ENCODE results near the gene PRDX1.

Gene PRDX1

GRCh38 chr1:45521413-45522323, at the start of gene PRDX1:
PRDX1 (minus strand) TSS chr1:45521884; CDS start chr1:45519043, 2,841 bp downstream.
- DNase-seq (ENCODE audit: low read depth) = peak; percentile 96

GRCh38 chr1:45570631-45571030, 48.9 kb upstream of the PRDX1 start:
- DNase-seq (ENCODE audit: low read depth) = no peak

GRCh38 chr1:45569962-45570581, 48.4 kb upstream of the PRDX1 start:
- peak; percentile 82 for DNase-seq (ENCODE audit: low read depth)

- no peak for DNase-seq (ENCODE audit: low read depth)
Measured at GRCh38 chr1:45569571-45569961, 47.9 kb upstream of the PRDX1 start.

GRCh38 chr1:45568421-45568820, 46.7 kb upstream of the PRDX1 start:
- DNase-seq (ENCODE audit: low read depth) = no peak

GRCh38 chr1:45567911-45568310, 46.2 kb upstream of the PRDX1 start:
- no peak for DNase-seq (ENCODE audit: low read depth)

- DNase-seq (ENCODE audit: low read depth) = no peak
Measured at GRCh38 chr1:45566722-45567121, 45.0 kb upstream of the PRDX1 start.

- DNase-seq (ENCODE audit: low read depth) = no peak
Measured at GRCh38 chr1:45563843-45564242, 42.2 kb upstream of the PRDX1 start.

GRCh38 chr1:45557422-45557944, 35.8 kb upstream of the PRDX1 start:
- DNase-seq (ENCODE audit: low read depth) = no peak

GRCh38 chr1:45554198-45554597, 32.5 kb upstream of the PRDX1 start:
- DNase-seq (ENCODE audit: low read depth) = no peak

GRCh38 chr1:45552331-45552730, 30.6 kb upstream of the PRDX1 start:
- DNase-seq (ENCODE audit: low read depth) = no peak

GRCh38 chr1:45551684-45552083, 30.0 kb upstream of the PRDX1 start:
- no peak for DNase-seq (ENCODE audit: low read depth)

GRCh38 chr1:45550401-45551351, 29.0 kb upstream of the PRDX1 start, which contains the start of gene AKR1A1:
AKR1A1 (plus strand) TSS chr1:45550826; CDS start chr1:45561795, 10,969 bp downstream.
- DNase-seq (ENCODE audit: low read depth) = peak; percentile 89

- no peak for DNase-seq (ENCODE audit: low read depth)
Measured at GRCh38 chr1:45545553-45546310, 24.0 kb upstream of the PRDX1 start.

- DNase-seq (ENCODE audit: low read depth) = no peak
Measured at GRCh38 chr1:45545019-45545493, 23.4 kb upstream of the PRDX1 start.

GRCh38 chr1:45544530-45544929, 22.8 kb upstream of the PRDX1 start:
- DNase-seq (ENCODE audit: low read depth) = no peak

- DNase-seq (ENCODE audit: low read depth) = no peak
Measured at GRCh38 chr1:45543581-45544417, 22.1 kb upstream of the PRDX1 start.

- no peak for DNase-seq (ENCODE audit: low read depth)
Measured at GRCh38 chr1:45542591-45542990, 20.9 kb upstream of the PRDX1 start.

GRCh38 chr1:45541193-45541592, 19.5 kb upstream of the PRDX1 start:
- DNase-seq (ENCODE audit: low read depth) = no peak

GRCh38 chr1:45536886-45537285, 15.2 kb upstream of the PRDX1 start:
- no peak for DNase-seq (ENCODE audit: low read depth)

All from ELR (cell line).